ENCODE results near the gene CCER1.
"Not testable (repeated sequence)": the region's sequence is repeated elsewhere in the genome, so short reads cannot be mapped to it uniquely, and the experiment has no call there.

The CCER1 gene, protein sequence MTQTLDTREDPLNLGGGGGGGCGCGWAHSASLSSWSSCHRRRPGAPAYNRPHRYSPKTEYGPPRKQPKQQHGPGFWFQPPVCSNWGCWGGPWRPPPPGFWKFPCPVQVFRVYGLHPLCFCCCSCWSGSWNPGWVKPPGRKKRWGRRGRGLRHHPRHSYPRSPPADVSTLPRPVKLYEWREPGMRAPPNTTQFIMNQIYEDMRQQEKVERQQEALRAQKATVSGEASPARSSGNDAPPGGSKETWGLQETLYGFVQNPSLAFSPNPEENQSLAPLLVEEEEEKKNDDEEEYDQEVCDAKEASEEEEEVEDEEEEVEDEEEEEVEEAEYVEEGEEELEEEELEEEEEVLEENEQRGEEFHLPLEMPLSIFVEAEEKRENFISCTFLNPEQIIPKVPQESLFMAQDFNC

DNA sequence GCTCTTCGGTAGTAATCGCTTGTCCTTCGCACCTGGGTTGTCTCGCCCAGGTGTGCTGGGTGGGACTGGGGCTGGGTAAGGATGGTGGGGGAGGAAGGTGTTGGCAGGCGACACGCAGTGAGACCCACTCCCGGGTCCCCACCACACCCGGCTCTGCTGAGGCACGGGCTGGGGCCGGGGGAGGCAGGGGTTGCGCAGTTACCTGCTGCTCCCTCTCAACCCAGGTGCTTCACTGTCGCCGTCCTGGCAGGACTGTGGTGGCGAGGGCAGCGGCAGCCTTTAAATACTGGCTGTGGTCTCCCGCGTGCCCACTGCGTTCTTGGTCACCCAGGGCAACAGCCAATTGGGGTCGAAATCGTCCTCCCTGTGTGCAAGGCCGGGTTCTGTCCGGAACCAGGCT lies at the start of gene CCER1:
TSS of gene CCER1 (minus strand) at position 256 of the 400 bp plus-strand sequence. CDS start 434 bp downstream, outside the sequence.
- no peak for DNase-seq (ENCODE audit: extremely low read depth in 1 of 2, low read depth in 1 of 2)

DNA sequence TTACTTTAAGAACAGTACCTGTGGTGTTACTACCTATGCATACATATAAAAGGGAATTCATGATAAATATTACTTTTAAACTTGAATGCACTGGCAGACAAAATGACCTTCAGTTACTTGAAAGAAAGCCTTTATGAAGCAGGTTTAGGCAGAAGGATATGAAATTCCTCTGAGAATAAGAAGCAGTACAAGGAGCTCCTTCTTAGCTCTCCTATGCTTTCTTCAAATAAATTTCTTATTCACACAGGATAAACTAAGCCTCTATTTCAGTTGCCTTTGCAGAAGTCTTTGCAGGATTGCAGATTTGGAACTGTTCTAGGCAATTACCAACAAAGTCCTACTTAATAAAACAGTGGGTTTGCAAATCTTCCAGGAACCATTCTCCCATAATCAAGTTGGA lies 48.8 kb upstream of the CCER1 start:
- DNase-seq (ENCODE audit: extremely low read depth in 1 of 2, low read depth in 1 of 2): no peak

DNA sequence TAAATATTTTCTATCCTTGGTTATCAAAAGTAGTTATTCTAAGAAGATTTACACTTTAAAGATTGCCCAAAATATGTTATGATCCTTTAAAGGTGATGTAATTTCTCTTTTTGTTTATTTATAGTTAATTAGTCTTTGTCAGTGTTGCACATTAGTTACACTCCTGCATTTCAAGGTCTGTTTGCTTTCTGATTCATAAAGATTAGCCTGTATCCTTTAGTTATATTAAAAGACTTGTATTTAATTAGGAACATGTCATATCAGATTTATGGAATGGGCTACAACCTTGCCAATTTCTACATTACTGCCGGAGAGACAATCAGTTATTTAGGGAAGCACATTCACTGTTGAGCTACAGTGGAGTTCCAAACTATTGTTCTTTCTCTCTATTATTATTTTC lies 46.3 kb upstream of the CCER1 start:
- no peak for DNase-seq (ENCODE audit: extremely low read depth in 1 of 2, low read depth in 1 of 2)

GRCh38 chr12:90999966-91000365 lies 45.0 kb upstream of the CCER1 start:
- no peak for DNase-seq (ENCODE audit: extremely low read depth in 1 of 2, low read depth in 1 of 2)

GRCh38 chr12:90999527-90999926 lies 44.6 kb upstream of the CCER1 start:
- no peak for DNase-seq (ENCODE audit: extremely low read depth in 1 of 2, low read depth in 1 of 2)

DNA sequence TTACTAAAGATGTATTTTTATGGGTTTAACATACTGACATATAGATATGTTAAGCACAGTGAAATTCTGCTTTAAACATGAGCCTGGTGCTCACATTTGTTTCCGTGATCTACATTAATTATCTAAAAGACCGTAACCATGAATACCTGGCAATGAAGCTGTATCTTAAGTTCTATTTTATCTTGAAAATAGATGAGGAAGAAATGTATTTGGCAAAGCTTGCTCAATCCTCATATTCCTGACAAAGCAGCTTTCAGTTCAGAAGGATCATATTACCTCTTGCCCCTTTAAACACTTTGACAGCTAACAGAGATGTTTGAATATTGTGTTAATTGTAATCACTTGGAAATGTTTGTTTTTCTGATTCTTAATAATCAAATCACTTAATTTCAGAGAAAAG lies 40.0 kb upstream of the CCER1 start:
- DNase-seq (ENCODE audit: extremely low read depth in 1 of 2, low read depth in 1 of 2): no peak

DNA sequence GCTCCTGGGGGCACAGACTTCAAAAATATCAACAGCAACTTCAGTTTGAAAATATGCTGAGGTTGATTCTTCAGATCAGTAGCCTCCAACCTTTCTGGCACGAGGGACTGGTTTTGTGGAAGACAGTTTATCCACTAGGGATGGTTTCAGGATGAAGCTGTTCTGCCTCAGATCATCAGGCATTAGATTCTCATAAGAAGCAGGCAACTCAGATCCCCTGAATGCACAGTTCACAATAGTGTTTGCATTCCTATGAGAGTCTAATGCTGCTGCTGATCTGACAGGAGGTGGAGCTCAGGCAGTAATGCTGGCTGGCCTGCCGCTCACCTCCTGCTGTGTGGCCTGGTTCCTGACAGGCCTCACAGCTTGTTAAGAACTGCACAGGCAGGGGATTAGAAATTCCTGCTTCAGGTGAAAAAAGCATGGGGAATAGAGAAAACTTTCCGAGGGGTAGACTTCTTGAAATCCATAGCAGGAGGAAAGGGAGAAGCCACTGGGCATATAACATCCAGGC lies 37.0 kb upstream of the CCER1 start:
- DNase-seq (ENCODE audit: extremely low read depth in 1 of 2, low read depth in 1 of 2): no peak

GRCh38 chr12:90990611-90991010 lies 35.6 kb upstream of the CCER1 start:
- DNase-seq (ENCODE audit: extremely low read depth in 1 of 2, low read depth in 1 of 2): no peak

- DNase-seq (ENCODE audit: extremely low read depth in 1 of 2, low read depth in 1 of 2): no peak
Measured at GRCh38 chr12:90989686-90990111, 34.7 kb upstream of the CCER1 start.

GRCh38 chr12:90987520-90987919 lies 32.5 kb upstream of the CCER1 start:
- DNase-seq (ENCODE audit: extremely low read depth in 1 of 2, low read depth in 1 of 2): no peak

- no peak for DNase-seq (ENCODE audit: extremely low read depth in 1 of 2, low read depth in 1 of 2)
Measured at GRCh38 chr12:90987101-90987500, 32.1 kb upstream of the CCER1 start.

DNA sequence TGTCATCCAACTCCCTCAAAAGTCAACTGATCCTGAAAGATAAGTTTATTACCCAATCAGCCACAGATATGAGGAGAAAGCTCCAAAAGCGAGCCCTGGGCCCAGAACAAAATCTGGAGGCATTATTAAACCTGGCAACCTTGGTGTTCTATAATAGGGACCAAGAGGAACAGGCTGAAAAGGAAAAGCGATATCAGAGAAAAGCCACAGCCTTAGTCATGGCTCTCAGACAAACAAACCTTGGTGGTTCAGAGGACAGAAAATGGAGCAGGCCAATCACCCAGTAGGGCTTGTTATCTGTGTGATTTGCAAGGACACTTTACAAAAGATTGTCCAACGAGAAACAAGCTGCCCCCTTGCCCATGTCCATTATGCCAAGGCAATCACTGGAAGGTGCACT lies 30.4 kb upstream of the CCER1 start:
- DNase-seq (ENCODE audit: extremely low read depth in 1 of 2, low read depth in 1 of 2): not testable (repeated sequence)

GRCh38 chr12:90984114-90984513 lies 29.1 kb upstream of the CCER1 start:
- DNase-seq (ENCODE audit: extremely low read depth in 1 of 2, low read depth in 1 of 2): no peak

DNA sequence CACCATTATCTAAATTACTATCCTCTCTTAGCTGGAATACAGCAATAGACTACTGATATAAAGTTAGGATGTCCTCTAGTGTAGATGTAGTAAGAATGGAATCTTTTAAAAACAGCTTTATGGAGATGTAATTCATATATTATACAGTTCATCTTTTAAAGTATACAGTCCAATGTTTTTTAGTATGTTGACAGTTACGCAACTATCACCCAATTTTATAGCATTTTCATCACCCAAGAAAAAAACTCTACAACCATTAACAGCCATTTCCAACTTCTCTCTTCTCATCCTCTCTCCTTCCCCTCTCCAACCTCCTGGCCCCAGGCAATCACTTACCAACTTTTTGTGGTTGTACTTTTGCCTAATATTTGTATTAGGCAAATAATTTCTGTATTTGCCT lies 27.2 kb upstream of the CCER1 start:
- no peak for DNase-seq (ENCODE audit: extremely low read depth in 1 of 2, low read depth in 1 of 2)

DNA sequence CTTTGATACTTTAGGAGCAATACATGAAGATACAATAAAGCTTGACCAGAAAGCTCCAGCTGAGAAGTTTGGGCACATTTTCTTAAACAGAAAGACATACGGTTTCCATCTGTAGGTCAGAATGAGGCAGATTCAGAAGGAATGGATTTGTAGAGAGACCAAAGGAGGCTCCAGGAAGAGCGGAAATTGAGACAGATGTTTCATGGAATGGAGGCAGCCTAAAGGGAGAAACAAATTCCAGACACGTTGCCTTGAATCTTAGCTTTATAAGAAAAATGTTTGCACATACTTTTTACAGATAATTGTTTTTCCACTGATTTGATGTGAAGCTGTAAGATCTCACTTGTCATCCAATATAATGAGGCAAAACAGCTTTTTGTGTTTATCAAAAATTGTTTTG lies 25.0 kb upstream of the CCER1 start:
- no peak for DNase-seq (ENCODE audit: extremely low read depth in 1 of 2, low read depth in 1 of 2)

DNA sequence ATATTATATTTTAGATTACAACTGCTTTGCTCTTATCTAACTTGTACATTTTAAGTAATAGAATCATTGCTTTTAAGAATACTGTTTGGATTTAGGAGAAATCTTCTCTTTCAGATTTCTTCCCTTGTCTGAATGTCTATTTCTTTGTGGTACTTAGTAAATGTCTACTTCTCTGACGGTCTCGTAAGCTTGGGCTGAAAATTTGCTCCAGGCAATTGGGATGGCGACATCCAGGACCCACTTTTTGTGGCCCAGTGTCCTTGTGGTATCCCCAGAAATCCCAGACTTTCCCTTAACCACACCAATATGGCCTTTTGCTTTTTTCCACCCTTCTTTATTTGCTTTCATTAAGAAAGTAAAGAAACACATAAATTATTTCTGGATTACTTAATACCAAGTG lies 24.0 kb upstream of the CCER1 start:
- no peak for DNase-seq (ENCODE audit: extremely low read depth in 1 of 2, low read depth in 1 of 2)

DNA sequence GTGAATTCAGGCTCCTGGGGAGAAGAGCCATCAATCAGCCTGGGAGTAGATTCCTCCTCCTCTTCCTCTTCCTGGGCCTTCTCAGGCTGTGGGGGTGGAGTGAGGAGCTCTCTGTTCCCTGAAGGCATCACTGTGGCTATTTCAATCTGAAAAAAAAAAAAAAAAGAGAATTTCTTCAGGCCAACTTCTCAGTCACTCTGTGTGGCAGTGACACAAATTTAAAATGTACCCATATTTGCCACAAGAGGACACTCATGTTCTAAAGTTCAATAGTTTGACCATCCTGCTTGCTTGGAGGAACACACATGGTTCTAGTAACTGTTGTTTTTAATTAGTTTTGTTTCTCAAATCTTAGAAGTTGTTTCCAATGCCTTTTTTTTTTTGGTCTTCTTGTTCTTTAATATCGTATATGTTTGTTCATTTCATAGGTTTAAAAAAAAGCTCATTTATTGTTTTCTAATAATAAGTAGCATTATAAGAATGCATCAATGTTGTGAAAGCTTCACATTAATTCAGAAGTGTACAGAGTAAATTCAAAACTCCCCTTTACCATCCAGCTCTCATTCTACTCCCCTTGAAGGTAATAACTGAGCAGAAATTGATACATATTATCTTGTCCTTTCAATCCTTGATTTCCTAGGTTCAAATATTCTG lies 23.3 kb upstream of the CCER1 start:
- DNase-seq (ENCODE audit: extremely low read depth in 1 of 2, low read depth in 1 of 2): no peak

- DNase-seq (ENCODE audit: extremely low read depth in 1 of 2, low read depth in 1 of 2): no peak
Measured at GRCh38 chr12:90977224-90977623, 22.2 kb upstream of the CCER1 start.

DNA sequence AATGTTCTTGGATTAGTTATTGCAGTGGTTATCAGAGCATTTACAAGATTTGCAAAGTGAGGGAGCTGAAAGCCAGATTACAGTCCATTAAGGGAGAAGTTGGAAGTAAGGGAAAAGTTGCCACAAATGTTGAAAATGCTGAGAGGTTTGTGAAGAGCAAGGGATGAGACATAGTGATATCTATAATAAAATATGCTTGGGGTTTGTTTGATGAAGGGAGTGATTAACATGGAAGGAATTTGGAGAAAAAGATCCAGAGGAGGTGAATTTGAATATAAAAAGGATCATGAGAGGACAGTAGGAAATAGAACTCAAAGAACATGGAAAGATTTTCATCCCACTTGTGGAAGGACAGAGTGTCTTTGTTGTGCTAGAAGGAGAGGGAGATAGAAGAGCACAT lies 19.3 kb upstream of the CCER1 start:
- DNase-seq (ENCODE audit: extremely low read depth in 1 of 2, low read depth in 1 of 2): no peak

GRCh38 chr12:90972226-90972625 lies 17.2 kb upstream of the CCER1 start:
- no peak for DNase-seq (ENCODE audit: extremely low read depth in 1 of 2, low read depth in 1 of 2)

DNA sequence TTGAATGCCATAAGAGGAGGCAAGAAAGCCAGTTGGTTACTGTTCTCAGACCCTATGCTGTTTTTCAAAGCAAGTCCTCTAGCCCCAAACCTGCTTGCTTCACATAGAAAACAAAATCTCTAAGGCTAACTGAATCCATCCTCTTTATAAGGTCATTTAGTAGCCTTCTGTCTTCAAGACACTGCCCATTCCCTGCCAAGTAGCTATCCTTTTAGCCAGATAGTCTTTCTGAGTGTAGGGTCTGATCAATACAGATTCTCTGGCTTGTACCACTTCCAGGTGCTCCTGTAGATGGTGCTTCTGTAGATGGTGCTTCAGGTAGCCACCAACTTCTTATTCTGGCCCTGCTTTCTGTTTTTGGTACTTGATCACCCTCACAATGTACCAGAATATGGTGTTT lies 15.9 kb upstream of the CCER1 start:
- DNase-seq (ENCODE audit: extremely low read depth in 1 of 2, low read depth in 1 of 2): no peak

DNA sequence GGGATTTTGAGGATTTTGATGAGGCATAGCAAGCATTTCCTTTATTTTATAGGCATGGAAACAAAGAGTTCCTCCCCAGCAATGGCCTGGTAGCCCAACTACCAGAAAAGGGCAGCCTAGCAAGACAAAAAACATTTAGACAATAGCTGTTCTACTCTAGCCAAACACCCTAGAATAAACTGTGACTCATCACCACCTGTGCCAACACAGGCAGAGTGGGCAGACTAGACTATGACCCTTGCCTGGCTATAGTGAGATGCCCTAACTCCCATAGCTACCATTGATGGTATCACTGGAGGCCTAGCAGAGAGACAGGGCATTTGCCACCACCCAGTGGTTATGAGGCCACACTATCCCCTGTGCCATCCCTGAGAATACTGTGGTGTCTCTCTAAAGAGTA lies 15.5 kb upstream of the CCER1 start:
- DNase-seq (ENCODE audit: extremely low read depth in 1 of 2, low read depth in 1 of 2): no peak

All from activated CD8-positive, alpha-beta memory T cell treated with anti-CD3 and anti-CD28 coated beads for 1 hour (primary cell).